ENCODE measurements around the gene CCT7.

GRCh38 chr2:73255907-73256617, 22.0 kb downstream of the CCT7 start:
- TF ChIP-seq GATA3 (IDR thresholded peaks at IDR 0.05; ENCODE audit: low read depth, low read length) (no peak), GATA2 (IDR thresholded peaks at IDR 0.05; ENCODE audit: low read depth, low read length) (no peak)

Data from SH-SY5Y (cell line).